ENCODE results near the gene TMIGD2. TPM values are rescaled to one million over a fixed set of nuclear protein-coding genes. Genes with fewer than 3 reads are reported as not detected.
A peak's percentile ranks its signal among the peaks of the same experiment; 100 is the strongest.

Gene TMIGD2
- total RNA-seq, 1 donor from 2014 or later: 2.7 TPM

DNA sequence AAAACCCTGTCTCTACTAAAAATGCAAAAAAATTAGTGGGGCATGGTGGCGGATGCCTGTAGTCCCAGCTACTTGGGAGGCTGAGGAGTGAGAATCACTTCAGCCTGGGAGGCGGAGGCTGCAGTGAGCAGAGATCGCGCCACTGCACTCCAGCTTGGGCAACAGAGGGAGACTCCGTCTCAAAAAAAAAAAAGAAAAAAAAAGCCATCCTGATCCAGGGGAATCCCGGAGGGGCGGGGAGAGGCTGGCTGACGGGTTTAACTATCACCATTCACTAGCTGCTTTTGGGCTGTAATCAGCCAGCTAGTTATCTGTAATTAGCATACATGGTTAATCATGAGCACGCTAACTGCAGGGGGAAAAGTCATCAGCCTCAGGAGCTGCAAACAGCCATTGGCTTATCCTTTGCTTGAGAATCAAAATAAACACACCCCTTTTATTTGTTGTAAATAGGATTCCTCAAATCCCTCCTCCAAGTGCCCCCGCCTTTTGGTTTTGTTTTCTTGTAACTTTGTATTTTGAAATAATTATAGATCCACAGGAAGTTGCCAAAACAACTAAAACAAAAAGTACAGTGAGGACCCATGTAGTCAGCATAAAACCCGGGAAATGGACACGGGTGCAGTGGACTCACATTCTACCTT, 11.8 kb upstream of the TMIGD2 start:
- ATAC-seq (no peak), DNase-seq (no peak)
- H3K27ac ChIP-seq: no peak overlapping the region
- H3K27me3 ChIP-seq: no peaks in the 10 kb centered on the region
- TF ChIP-seq, protein P1, sequence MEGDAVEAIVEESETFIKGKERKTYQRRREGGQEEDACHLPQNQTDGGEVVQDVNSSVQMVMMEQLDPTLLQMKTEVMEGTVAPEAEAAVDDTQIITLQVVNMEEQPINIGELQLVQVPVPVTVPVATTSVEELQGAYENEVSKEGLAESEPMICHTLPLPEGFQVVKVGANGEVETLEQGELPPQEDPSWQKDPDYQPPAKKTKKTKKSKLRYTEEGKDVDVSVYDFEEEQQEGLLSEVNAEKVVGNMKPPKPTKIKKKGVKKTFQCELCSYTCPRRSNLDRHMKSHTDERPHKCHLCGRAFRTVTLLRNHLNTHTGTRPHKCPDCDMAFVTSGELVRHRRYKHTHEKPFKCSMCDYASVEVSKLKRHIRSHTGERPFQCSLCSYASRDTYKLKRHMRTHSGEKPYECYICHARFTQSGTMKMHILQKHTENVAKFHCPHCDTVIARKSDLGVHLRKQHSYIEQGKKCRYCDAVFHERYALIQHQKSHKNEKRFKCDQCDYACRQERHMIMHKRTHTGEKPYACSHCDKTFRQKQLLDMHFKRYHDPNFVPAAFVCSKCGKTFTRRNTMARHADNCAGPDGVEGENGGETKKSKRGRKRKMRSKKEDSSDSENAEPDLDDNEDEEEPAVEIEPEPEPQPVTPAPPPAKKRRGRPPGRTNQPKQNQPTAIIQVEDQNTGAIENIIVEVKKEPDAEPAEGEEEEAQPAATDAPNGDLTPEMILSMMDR (IDR thresholded peaks at IDR 0.05): no peak
- H3K4me3 ChIP-seq: no peak overlapping the region
- intact Hi-C loops (cut with DNase I): no loop called here
- no peaks in the 10 kb centered on the region for H3K4me1 ChIP-seq
- H3K9me3 ChIP-seq: no peaks in the 10 kb centered on the region
- no peaks in the 10 kb centered on the region for H3K36me3 ChIP-seq

DNA sequence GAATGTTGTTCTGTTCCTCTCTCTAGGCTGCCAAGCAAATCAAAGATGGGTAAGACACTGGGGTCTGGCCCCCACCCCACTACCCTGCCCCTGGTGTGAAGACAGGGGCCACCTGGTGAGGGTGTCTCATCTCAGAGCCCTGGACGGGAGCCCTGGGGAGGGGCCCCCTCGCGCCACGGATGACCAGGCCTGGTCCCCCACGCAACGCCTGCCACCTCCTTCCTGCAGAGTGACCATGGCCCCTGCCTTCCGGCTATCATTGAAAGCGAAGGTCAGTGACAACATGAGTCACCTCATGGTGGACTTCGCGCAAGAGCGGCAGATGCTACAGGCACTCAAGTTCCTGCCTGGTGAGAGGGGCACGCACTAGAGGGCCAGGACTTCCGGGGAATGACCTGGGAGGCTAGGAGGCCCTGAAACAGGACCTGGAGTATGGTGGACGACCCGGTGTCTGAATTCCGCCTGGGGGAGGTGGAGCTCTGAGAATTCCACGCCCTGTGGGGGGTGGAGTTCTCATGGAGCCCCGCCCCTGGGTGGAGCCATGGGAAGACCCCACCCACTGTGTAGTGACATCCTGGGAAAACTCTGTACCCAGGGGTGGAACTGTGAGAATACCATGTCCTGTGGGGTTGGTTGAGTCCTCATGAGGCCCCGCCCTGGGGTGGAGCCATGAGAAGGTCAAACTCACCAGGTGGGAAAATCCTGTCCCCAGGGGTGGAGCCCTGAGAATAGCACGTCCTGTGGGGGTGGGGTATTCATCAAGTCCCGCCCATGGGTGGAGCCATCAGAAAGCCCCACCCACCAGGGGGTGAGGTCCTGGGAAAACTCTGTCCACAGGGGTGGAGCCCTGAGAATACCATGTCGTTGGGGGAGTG, 8.3 kb upstream of the TMIGD2 start:
- Histone ChIP-seq H3K4me3 (no peak overlapping the region), H3K36me3 (no peaks in the 10 kb centered on the region), H3K9me3 (no peaks in the 10 kb centered on the region), H3K27ac (no peak overlapping the region), H3K27me3 (no peaks in the 10 kb centered on the region), H3K4me1 (no peaks in the 10 kb centered on the region)
- TF ChIP-seq, protein P1 (IDR thresholded peaks at IDR 0.05): no peak
- intact Hi-C loops (cut with DNase I): no loop called here
- peak; percentile 16 for ATAC-seq
- DNase-seq: no peak

DNA sequence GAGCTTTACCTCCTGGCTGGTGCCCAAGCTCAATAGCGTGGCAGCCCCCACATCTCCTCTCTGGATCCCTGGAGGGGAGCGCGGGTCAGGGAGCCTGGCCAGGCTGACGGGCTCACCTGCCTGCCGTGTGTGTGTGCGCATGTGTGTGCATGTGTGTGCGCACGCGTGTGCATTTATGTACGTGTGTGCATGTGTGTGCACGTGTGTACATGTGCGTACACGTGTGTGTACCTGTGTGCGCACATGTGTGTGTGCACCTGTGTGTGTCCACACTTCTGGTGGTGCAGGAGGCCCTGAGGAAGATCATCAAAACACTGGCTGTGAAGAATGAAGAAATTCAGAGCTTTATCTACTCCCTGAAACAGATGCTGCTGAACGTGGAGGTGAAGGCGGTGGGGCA, 3.5 kb upstream of the TMIGD2 start:
- TF ChIP-seq, protein P1 (IDR thresholded peaks at IDR 0.05): no peak
- ATAC-seq: no peak
- no peak for DNase-seq
- Histone ChIP-seq H3K27ac (no peak overlapping the region), H3K27me3 (peaks cover 14% of the 10 kb centered on the region), H3K9me3 (no peaks in the 10 kb centered on the region), H3K4me1 (no peaks in the 10 kb centered on the region), H3K4me3 (no peak overlapping the region), H3K36me3 (no peaks in the 10 kb centered on the region)
- intact Hi-C loops (cut with DNase I): no loop called here

DNA sequence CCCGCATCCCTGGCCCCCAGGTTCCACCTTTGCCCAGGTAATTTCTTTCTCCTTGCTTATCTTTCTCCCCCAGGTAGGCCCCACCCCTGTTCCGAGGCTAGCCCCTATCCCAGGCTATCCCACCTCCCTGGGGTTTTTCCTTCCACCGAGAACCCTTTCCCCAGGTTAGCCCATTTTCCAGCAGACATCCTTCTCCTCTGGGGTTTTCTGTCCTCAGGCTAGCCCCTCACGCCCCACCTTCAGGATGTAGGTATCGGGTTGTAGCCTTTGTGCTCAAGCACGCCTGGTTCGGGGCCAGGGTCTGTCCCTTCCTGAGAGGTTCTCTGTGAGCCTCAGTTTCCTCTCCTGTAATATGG, 3.0 kb upstream of the TMIGD2 start:
- ATAC-seq (no peak), DNase-seq (no peak)
- no peak overlapping the region for H3K4me3 ChIP-seq
- intact Hi-C loops (cut with DNase I): no loop called here
- no peak overlapping the region for H3K27ac ChIP-seq
- peaks cover 14% of the 10 kb centered on the region for H3K27me3 ChIP-seq
- H3K9me3 ChIP-seq: no peaks in the 10 kb centered on the region
- no peaks in the 10 kb centered on the region for H3K36me3 ChIP-seq
- no peaks in the 10 kb centered on the region for H3K4me1 ChIP-seq
- TF ChIP-seq, protein P1 (IDR thresholded peaks at IDR 0.05): no peak

DNA sequence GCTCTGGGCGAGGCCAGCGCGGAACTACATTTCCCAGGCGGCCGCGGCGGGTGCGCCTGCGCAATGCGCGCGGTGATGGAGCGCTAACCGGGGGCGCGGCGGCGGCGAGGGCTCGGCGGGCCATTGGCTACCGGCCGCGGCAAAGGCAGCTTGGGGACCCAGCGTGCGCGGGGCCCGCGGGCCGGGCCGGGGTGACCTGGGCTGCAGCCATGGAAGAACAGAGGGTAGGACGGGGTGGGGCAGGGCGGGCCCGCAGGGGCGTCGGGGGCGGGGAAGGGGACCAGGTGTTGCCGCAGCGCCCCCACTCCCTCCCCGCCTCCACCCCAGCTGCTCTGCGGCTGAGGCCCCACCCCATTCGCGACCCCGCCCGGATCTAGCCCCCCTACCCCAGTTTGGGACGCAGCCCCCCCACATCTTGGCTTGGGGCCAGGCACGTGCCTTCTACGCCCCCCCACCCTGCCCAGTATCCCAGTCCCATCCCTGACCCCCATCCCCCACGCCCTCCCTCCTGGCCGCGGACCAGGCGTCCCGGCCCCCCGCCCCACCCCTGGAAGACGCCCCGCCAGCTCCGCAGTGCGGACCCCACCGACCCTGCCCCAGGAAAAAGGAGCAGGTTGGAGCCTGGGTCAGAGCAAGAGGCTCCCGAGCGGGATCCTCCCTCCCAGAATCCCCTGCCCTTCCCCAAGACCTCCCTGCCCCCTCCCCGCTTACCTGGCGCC, 2.5 kb upstream of the TMIGD2 start, which contains the start of gene FSD1:
Gene FSD1, plus strand, starts transcription at position 61 of the 719 bp plus-strand sequence. Its CDS starts 149 bp downstream, at position 210.
- intact Hi-C loops (cut with DNase I): no loop called here
- H3K9me3 ChIP-seq: no peaks in the 10 kb centered on the region
- TF ChIP-seq, protein P1 (IDR thresholded peaks at IDR 0.05): no peak
- no peak for DNase-seq
- no peak within 1 kb of the TSS for H3K27ac ChIP-seq
- H3K36me3 ChIP-seq: no peaks in the 10 kb centered on the region
- no peak within 1 kb of the TSS for H3K4me3 ChIP-seq
- no peaks in the 10 kb centered on the region for H3K4me1 ChIP-seq
- peaks cover 14% of the 10 kb centered on the region for H3K27me3 ChIP-seq
- ATAC-seq: peak; percentile 40

Data from upper lobe of right lung (tissue), 1 donor.